DOHH2 (cell line): ENCODE data around the gene GPR132.

Experiments
- H3F3A ChIP-seq: fragments of 200-600 bp; sonication (generic), shearing (Covaris generic); 2 replicates; pipeline ENCODE4 v1.6.0; 2016; ENCODE audit warnings: antibody characterized with exemption, mild to moderate bottlenecking; ENCODE audit not compliant: control insufficient read depth, insufficient read depth
- H3K27ac ChIP-seq: fragments of 200-600 bp; sonication (generic); 2 replicates; pipeline ENCODE4 v1.5.1; 2014; ENCODE audit warnings: low read depth, mild to moderate bottlenecking, low read length, moderate library complexity
- H3K27me3 ChIP-seq: fragments of 200-600 bp; sonication (generic); 2 replicates; pipeline ENCODE4 v1.6.1; 2014; ENCODE audit warnings: mild to moderate bottlenecking, low read length, mixed read lengths; ENCODE audit not compliant: control insufficient read depth
- H3K36me3 ChIP-seq: fragments of 200-600 bp; sonication (generic); 2 replicates; pipeline ENCODE4 v1.6.1; 2014; ENCODE audit warnings: mild to moderate bottlenecking, low read length, moderate library complexity, mixed read lengths; ENCODE audit not compliant: control insufficient read depth
- H3K4me1 ChIP-seq: fragments of 200-600 bp; sonication (generic); 2 replicates; pipeline ENCODE4 v1.6.1; 2014; ENCODE audit warnings: mild to moderate bottlenecking, low read length, mixed read lengths; ENCODE audit not compliant: control insufficient read depth
- H3K4me2 ChIP-seq: fragments of 200-600 bp; sonication (generic); 2 replicates; pipeline ENCODE4 v1.6.0; 2014; ENCODE audit warnings: mild to moderate bottlenecking, low read length, moderate library complexity
- H3K4me3 ChIP-seq: fragments of 200-600 bp; sonication (generic); 2 replicates; pipeline ENCODE4 v1.5.1; 2014; ENCODE audit warnings: mild to moderate bottlenecking, low read length, mixed read lengths
- H3K79me2 ChIP-seq: fragments of 200-600 bp; sonication (generic); 2 replicates; pipeline ENCODE4 v1.6.1; 2014; ENCODE audit warnings: mild to moderate bottlenecking, low read length, mixed read lengths; ENCODE audit not compliant: control insufficient read depth
- H3K9me2 ChIP-seq: fragments of 200-600 bp; sonication (generic); replicated peaks from 2 replicates; pipeline ENCODE4 v1.6.1; 2014; ENCODE audit warnings: mild to moderate bottlenecking, low read length, mixed read lengths; ENCODE audit not compliant: control insufficient read depth
- H3K9me3 ChIP-seq: fragments of 200-600 bp; sonication (generic); 2 replicates; pipeline ENCODE4 v1.6.1; 2014; ENCODE audit warnings: antibody characterized with exemption, low read length, mixed read lengths; ENCODE audit not compliant: control insufficient read depth, insufficient read depth
- H4K20me1 ChIP-seq: fragments of 200-600 bp; sonication (generic); 2 replicates; pipeline ENCODE4 v1.6.0; 2014; ENCODE audit warnings: low read depth, mild to moderate bottlenecking, antibody characterized with exemption, low read length, moderate library complexity; ENCODE audit not compliant: control insufficient read depth, insufficient read depth
- EZH2phosphoT487 ChIP-seq: fragments of 200-600 bp; sonication (generic); IDR thresholded peaks from 2 replicates; pipeline ENCODE4 v1.6.1; 2017; ENCODE audit warnings: borderline replicate concordance, mild to moderate bottlenecking, antibody characterized with exemption, low read length, moderate library complexity, mixed read lengths
- TF ChIP-seq, protein P1 (sequence below): fragments of 200-600 bp; sonication (generic); IDR thresholded peaks from one replicate; pipeline ENCODE4 v1.5.1; 2014; ENCODE audit warnings: antibody characterized with exemption, mild to moderate bottlenecking, low read depth, low read length; ENCODE audit not compliant: poor library complexity, severe bottlenecking

Gene GPR132

GRCh38 chr14:105093038-105093430 is 27.8 kb upstream of the GPR132 start:
- TF ChIP-seq, protein P1, sequence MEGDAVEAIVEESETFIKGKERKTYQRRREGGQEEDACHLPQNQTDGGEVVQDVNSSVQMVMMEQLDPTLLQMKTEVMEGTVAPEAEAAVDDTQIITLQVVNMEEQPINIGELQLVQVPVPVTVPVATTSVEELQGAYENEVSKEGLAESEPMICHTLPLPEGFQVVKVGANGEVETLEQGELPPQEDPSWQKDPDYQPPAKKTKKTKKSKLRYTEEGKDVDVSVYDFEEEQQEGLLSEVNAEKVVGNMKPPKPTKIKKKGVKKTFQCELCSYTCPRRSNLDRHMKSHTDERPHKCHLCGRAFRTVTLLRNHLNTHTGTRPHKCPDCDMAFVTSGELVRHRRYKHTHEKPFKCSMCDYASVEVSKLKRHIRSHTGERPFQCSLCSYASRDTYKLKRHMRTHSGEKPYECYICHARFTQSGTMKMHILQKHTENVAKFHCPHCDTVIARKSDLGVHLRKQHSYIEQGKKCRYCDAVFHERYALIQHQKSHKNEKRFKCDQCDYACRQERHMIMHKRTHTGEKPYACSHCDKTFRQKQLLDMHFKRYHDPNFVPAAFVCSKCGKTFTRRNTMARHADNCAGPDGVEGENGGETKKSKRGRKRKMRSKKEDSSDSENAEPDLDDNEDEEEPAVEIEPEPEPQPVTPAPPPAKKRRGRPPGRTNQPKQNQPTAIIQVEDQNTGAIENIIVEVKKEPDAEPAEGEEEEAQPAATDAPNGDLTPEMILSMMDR: no peak
- no peak for TF ChIP-seq EZH2phosphoT487
- H3K9me2 ChIP-seq: no peaks in the 10 kb centered on the region
- H3K4me2 ChIP-seq: peak overlapping the region; percentile 69
- H3K9me3 ChIP-seq: no peaks in the 10 kb centered on the region
- H3K4me1 ChIP-seq: peaks cover 14% of the 10 kb centered on the region
- H3K36me3 ChIP-seq: no peaks in the 10 kb centered on the region
- no peaks in the 10 kb centered on the region for H3F3A ChIP-seq
- H3K4me3 ChIP-seq: peak overlapping the region; percentile 71
- H3K27me3 ChIP-seq: peaks cover 21% of the 10 kb centered on the region
- no peaks in the 10 kb centered on the region for H3K79me2 ChIP-seq
- H4K20me1 ChIP-seq: no peaks in the 10 kb centered on the region
- no peak overlapping the region for H3K27ac ChIP-seq

- Histone ChIP-seq H4K20me1 (no peaks in the 10 kb centered on the region), H3F3A (no peaks in the 10 kb centered on the region), H3K9me3 (no peaks in the 10 kb centered on the region), H3K36me3 (no peaks in the 10 kb centered on the region), H3K4me3 (peak overlapping the region; percentile 71), H3K27me3 (peaks cover 27% of the 10 kb centered on the region), H3K79me2 (no peaks in the 10 kb centered on the region), H3K4me2 (peak overlapping the region; percentile 69), H3K9me2 (no peaks in the 10 kb centered on the region), H3K4me1 (peaks cover 14% of the 10 kb centered on the region), H3K27ac (no peak overlapping the region)
- no peak for TF ChIP-seq EZH2phosphoT487
- TF ChIP-seq, protein P1: no peak
Measured at GRCh38 chr14:105092171-105093037, 27.2 kb upstream of the GPR132 start.

DNA sequence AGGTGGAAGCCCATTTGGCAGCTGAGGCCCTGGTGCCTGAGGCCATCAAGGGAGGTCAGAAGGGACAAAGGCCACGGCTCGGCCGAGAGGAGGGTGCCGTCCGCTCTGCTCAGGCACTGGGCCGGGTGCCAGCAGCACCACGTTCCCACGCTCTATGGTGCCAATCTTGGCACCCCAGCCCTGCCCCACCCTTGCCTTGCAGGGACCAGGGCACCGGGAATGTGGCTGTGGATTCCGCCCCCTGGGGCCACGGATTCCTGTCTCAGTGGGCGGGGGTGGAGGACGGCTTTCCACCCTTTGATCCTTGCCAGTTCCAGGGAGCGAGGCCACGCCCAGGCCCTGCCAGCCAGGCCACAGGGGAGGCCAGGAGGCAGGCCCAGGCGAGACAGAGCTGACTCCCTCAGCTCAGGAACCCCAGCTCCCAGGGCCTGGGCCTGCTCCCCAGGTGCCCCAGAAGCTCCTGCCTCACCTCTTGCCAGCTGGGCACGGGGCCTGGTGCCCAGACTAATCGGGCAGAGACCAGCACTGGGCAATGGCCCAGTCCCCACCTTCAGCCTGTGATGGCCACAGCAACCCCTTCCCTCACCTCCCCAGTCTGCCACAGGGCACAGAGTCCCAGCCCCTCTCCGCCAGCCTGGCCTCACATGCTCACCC is 26.4 kb upstream of the GPR132 start:
- Histone ChIP-seq H3K9me3 (no peaks in the 10 kb centered on the region), H3F3A (no peaks in the 10 kb centered on the region), H4K20me1 (no peaks in the 10 kb centered on the region), H3K4me1 (peaks cover 19% of the 10 kb centered on the region), H3K27me3 (peaks cover 34% of the 10 kb centered on the region), H3K4me2 (no peak overlapping the region), H3K79me2 (no peaks in the 10 kb centered on the region), H3K4me3 (no peak overlapping the region), H3K36me3 (no peaks in the 10 kb centered on the region), H3K9me2 (no peaks in the 10 kb centered on the region), H3K27ac (no peak overlapping the region)
- TF ChIP-seq, protein P1: no peak
- no peak for TF ChIP-seq EZH2phosphoT487
